8988T (cell line): ENCODE measurements around the gene KPNA2.
"Not testable (repeated sequence)": the region's sequence is repeated elsewhere in the genome, so short reads cannot be mapped to it uniquely, and the experiment has no call there.

ENCODE experiments used
- DNase-seq: peaks from one replicate; pipeline ENCODE4 v3.0.0; 2011

The KPNA2 gene

GRCh38 chr17:68020791-68021190 is 14.7 kb upstream of the KPNA2 start:
- DNase-seq = not testable (repeated sequence)

DNA sequence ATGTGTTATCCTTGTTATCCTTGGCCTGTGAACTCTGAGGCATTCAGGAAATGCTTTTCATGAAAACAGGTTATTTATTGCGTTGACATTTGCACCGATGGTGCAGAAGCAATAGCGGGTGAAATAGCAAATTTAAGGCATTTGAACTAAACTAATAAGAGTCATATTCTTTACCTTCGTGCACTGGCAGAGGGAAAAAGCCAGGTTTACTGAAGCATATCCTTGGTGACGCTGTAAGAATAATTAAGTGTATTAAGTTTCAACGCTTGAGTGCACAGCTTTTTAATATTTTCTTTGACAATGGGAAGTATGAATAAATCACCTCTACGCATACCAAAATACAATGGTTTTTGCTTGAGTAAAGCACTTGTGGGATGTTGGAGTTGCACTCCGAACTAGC is 13.6 kb upstream of the KPNA2 start:
- no peak for DNase-seq

- not testable (repeated sequence) for DNase-seq
Measured at GRCh38 chr17:68022547-68022946, 13.0 kb upstream of the KPNA2 start.

DNA sequence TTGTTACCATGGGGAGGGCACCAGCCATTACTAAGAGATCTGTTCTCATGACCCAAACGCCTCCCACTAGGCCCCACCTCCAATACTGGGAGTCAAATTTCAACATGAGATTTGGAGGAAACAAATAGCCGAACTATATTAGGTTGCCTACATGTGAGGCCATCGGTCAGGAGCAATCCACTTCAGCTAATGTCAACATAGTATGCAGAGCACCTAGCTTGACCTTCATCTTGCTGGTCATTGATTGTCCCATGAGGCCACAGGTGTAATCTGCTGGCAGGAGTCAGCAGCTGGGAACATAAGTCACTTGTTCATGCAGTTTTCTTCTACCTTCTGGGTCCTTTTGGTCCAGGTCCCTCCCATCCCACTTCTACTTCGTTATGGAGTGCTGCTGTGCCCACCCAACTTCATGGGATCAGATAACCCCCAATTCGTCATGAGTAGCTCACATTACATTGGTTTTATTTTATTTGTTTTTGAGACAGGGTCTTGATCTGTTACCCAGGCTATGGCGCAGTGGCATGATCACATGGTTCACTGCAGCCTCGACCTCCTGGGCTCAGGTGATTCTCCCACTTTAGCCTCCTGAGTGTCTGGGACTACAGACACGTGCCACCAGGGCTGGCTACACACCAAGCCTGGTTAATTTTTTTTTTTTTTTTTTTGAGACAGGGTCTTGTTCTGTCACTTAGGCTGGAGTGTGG is 5.9 kb upstream of the KPNA2 start:
- DNase-seq = no peak

- DNase-seq = no peak
Measured at GRCh38 chr17:68033636-68034451, 1.7 kb upstream of the KPNA2 start.

- no peak for DNase-seq
Measured at GRCh38 chr17:68034452-68034776, 1.1 kb upstream of the KPNA2 start.

GRCh38 chr17:68035131-68035522 is 408 bp upstream of the KPNA2 start:
- no peak for DNase-seq

GRCh38 chr17:68036304-68037147 is 991 bp downstream of the KPNA2 start:
- DNase-seq = no peak

DNA sequence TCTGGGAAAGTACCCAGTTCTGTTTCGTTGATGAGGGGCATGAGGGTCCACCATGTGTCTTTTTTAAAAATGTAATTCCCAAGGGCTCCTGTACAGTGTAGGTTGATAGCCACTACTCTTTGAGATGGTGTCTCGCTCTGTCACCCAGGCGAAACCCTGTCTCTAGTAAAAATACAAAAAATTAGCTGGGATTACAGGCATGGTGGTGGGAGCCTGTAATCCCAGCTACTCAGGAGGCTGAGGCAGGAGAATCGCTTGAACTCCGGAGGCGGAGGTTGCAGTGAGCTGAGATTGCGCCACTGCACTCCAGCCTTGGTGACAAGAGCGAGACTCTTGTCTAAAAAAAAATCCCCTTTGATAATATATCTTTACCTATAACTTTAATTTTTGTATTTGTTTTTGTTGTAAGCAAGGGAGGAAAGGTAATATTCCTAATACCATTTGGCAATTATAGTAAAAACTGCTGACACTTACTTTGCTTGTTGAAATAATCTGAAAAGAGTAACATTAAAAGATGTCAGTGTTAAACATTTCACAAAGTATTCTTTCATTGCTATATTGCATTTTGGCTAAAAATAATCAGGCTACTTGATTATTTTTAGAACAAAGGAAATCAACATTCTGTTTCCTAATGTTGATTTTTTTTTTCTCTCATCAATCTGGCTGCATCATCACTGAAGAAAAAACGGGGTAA is 11.8 kb downstream of the KPNA2 start:
- no peak for DNase-seq

GRCh38 chr17:68047890-68048542 is 12.5 kb downstream of the KPNA2 start:
- DNase-seq = not testable (repeated sequence)

- DNase-seq = no peak
Measured at GRCh38 chr17:68048996-68049395, 13.5 kb downstream of the KPNA2 start.

DNA sequence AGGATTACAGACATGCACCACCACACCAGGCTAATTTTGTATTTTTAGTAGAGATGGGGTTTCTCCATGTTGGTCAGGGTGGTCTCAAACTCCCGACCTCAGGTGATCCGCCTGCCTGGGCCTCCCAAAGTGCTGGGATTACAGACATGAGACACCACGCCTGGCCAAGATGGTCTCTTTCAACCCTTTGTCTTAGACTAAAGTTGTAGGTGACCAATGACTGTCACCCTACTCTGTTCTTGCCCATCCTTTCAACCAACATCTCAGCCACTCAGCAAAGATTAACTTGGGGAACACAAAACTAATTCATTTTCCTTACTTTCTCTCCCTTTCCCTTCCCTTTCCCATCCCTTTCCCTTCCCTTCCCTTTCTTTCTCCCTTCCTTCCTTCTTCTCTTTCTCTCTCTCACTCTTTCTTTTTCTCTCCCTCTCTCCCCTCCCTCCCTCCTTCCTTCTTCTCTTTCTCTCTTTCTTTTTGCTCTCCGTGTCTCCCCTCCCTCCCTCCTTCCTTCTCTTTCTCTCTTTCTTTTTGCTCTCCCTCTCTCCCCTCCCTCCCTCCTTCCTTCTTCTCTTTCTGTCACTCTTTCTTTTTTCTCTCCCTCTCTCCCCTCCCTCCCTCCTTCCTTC is 14.4 kb downstream of the KPNA2 start:
- DNase-seq = not testable (repeated sequence)

DNA sequence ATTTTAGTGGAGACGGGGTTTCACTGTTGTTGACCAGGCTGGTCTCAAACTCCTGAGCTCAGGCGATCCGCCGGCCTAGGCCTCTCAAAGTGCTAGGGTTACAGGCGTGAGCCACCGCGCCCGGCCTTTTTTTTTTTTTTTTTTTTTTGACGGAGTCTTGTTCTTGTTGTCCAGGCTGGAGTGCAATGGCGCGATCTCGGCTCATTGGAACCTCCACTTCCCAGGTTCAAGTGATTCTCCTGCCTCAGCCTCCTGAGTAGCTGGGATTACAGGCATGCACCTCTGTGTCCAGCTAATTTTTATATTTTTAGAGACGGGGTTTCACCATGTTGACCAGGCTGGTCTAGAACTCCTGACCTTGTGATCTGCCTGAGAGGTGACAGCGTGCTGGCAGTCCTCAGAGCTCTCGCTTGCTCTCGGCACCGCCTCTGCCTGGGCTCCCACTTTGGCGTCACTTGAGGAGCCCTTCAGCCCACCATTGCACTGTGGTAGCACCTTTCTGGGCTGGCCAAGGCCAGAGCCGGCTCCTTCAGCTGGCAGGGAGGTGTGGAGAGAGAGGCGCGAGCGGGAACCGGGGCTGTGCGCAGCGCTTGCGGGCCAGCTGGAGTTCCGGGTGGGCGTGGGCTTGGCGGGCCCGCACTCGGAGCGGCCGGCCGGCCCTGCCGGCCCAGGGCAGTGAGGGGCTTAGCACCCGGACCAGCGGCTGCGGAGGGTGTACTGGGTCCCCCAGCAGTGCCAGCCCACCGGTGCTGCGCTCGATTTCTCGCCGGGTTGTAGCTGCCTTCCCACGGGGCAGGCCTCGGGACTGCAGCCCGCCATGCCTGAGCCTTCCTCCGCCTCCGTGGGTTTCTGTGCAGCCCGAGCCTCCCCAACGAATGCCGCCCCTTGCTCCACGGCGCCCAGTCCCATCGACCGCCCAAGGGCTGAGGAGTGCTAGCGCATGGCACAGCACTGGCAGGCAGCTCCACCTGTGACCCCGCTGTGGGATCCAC is 16.1 kb downstream of the KPNA2 start:
- DNase-seq = not testable (repeated sequence)

- DNase-seq = no peak
Measured at GRCh38 chr17:68052810-68053209, 17.3 kb downstream of the KPNA2 start.

GRCh38 chr17:68053231-68054013 is 17.9 kb downstream of the KPNA2 start:
- DNase-seq = no peak

- DNase-seq = no peak
Measured at GRCh38 chr17:68054296-68054900, 18.9 kb downstream of the KPNA2 start.

- no peak for DNase-seq
Measured at GRCh38 chr17:68057531-68057952, 22.0 kb downstream of the KPNA2 start.

DNA sequence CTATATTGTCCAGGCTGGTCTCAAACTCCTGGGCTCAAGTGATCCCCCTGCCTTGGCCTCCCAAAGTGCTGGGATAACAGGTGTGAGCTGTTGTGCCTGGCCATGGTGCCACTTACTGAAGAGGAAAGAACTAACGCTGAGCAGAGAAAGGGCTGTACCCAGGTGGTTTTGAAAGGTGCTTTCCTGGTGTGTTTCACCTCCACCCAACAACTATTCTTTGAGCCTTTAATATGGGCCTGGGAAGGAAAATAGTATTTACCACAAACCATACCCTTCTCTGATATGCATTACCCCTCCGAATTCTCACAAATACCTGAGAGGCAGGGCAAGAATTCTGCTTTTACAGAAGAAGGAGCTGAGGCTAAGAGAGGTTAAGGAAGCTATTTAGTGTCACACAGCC is 24.8 kb downstream of the KPNA2 start:
- DNase-seq = no peak
